Measurements from ENCODE around the gene TENT4B.
"Not testable (repeated sequence)": the region's sequence is repeated elsewhere in the genome, so short reads cannot be mapped to it uniquely, and the experiment has no call there.

TENT4B gene

DNA sequence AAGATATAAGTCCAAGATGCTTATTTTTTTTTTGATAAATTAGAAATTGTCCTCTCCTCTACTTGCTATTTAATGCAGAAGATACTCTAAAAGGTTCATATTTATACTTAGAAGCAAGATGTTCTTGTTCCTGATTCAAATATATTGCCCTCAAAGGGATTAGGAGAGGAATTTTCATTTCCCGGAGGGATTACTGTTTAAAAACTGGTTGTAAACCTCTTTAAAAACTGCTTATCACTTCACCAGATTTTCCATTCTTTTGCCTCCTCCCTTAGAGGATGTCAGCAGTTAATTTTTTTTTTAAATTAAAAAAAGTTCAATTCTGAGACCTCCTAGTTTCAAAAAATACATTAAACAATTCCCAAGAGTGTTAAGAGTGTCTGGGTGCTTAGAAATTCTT, 2.8 kb downstream of the TENT4B start:
- no peak overlapping the region for H3K27ac ChIP-seq (ENCODE audit: low read depth, low read length)
- no peaks in the 10 kb centered on the region for H3K9me3 ChIP-seq (ENCODE audit: insufficient read depth, low read depth, low read length)
- H3K27me3 ChIP-seq (ENCODE audit: insufficient read depth, low read length), result peaks cover 6% of the 10 kb centered on the region; the same call in 1 of the 2 replicates
- no peaks in the 10 kb centered on the region for H3K36me3 ChIP-seq (ENCODE audit: insufficient read depth, low read length)
- no CpG with 5 or more reads among the region's 1 CpG for WGBS
- H3K9ac ChIP-seq (ENCODE audit: low read depth, low read length), result no peak overlapping the region
- H3K4me3 ChIP-seq (ENCODE audit: low read length), result peak overlapping the region; percentile 79
- H3K4me1 ChIP-seq (ENCODE audit: insufficient read depth, low read length), result peaks cover 14% of the 10 kb centered on the region

DNA sequence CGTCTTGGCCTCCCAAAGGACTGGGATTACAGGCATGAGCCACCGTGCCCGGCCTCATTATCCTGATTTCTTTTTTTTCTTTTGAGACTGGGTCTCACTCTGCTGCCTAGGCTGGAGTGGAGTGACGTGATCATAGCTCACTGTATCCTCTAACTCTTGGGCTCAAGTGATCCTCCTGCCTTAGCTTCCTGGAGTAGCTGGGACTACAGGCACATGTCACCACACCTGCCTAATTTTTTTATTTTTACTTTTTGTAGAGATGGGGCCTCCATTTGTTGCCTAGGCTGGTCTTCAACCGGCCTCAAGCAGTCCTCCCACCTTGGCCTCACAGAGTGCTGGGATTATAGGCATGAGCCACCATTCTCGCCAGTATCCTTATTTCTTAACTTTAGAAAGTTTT, 3.5 kb downstream of the TENT4B start:
- Histone ChIP-seq H3K9ac (ENCODE audit: low read depth, low read length) (no peak overlapping the region), H3K27ac (ENCODE audit: low read depth, low read length) (no peak overlapping the region)

DNA sequence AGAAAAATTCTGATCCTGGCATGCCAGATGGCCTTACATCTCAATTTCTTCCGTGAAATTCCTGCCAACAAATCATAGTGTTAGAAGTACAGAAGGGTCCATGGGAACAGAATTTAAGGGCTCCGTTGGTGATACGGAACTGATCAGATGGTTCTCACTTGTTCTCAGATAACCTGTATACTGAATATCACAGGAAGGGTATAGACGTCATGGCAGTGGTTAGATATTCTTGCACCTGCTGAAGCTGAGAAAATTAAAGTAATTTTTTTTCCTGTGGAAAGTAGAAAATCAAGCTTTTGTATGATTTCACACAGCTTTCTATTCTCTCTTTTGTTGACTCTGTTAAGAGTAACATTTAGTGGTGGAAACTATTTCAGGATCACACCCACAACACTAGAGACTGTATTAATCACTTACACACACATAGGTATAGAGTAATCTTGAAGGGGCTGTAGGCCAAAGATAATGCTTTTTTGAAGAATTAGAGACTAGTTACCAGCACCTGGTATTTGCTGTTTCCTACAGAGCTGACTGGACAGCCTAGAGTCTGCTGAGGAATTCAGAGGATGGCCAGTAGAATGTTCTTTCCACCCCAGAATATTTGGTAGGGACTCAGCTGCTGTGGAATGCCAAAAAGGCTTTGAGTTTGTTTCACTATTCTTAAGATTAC, 7.5 kb downstream of the TENT4B start:
- no peak overlapping the region for H3K27ac ChIP-seq (ENCODE audit: low read depth, low read length)
- 92% methylated on average over 4 of the region's 4 CpGs for whole genome bisulfite sequencing
- no peaks in the 10 kb centered on the region for H3K36me3 ChIP-seq (ENCODE audit: insufficient read depth, low read length)
- no peaks in the 10 kb centered on the region for H3K9me3 ChIP-seq (ENCODE audit: insufficient read depth, low read depth, low read length)
- H3K4me1 ChIP-seq (ENCODE audit: insufficient read depth, low read length), result peaks cover 3% of the 10 kb centered on the region
- no peak overlapping the region for H3K9ac ChIP-seq (ENCODE audit: low read depth, low read length)
- H3K27me3 ChIP-seq (ENCODE audit: insufficient read depth, low read length), result no peaks in the 10 kb centered on the region
- no peak overlapping the region for H3K4me3 ChIP-seq (ENCODE audit: low read length)

More for the DNA sequence above, 3.5 kb downstream of the TENT4B start:
- no peaks in the 10 kb centered on the region for H3K9me3 ChIP-seq (ENCODE audit: insufficient read depth, low read depth, low read length)
- no peak overlapping the region for H3K4me3 ChIP-seq (ENCODE audit: low read length)
- no peaks in the 10 kb centered on the region for H3K36me3 ChIP-seq (ENCODE audit: insufficient read depth, low read length)
- 94% methylated on average over 5 of the region's 6 CpGs for WGBS
- peaks cover 3% of the 10 kb centered on the region; the same call in 1 of the 2 replicates for H3K27me3 ChIP-seq (ENCODE audit: insufficient read depth, low read length)
- peaks cover 14% of the 10 kb centered on the region for H3K4me1 ChIP-seq (ENCODE audit: insufficient read depth, low read length)

DNA sequence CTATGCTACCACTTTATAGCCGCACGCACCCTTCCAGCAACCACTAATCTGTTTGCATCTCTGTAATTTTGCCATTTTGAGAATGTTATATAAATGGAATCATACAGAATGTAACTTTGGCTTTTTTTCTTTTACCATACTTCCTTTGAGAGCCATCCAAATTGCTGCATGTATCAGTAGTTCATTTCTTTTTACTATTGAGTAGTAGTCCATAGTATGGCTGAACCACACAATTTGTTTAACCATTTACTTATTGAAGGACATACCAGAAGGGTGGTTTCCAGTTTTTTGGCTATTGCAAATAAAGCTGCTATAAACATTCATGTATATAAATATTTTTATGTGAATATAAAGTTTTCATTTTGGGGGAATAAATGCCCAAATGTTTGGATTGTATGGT, 8.8 kb downstream of the TENT4B start:
- Histone ChIP-seq H3K27ac (ENCODE audit: low read depth, low read length) (no peak overlapping the region), H3K4me3 (ENCODE audit: low read length) (no peak overlapping the region), H3K36me3 (ENCODE audit: insufficient read depth, low read length) (no peaks in the 10 kb centered on the region), H3K27me3 (ENCODE audit: insufficient read depth, low read length) (no peaks in the 10 kb centered on the region), H3K4me1 (ENCODE audit: insufficient read depth, low read length) (0 out of 2 replicates have a peak, but pooled peaks cover 3% of the 10 kb centered on the region), H3K9ac (ENCODE audit: low read depth, low read length) (no peak overlapping the region), H3K9me3 (ENCODE audit: insufficient read depth, low read depth, low read length) (no peaks in the 10 kb centered on the region)
- 100% methylated on average over 2 of the region's 2 CpGs for WGBS

DNA sequence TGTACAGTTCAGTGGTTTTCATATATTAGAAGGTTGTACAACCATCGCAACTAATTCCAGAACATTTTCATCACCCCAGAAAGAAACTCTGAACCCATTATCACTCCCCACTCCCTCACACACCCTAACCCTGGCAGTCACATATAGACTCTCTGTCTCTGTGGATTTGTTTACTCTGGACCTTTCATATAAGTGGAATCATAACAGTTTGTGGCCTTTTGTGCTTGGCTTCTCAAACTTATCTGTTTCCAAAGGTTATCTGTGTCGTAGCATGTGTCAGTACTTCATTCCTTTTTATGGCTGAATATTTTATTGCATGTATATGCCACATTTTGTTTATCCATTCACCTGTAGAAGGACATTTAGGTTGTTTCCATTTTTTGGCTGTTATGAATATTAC, 12.4 kb downstream of the TENT4B start:
- Histone ChIP-seq H3K27ac (ENCODE audit: low read depth, low read length) (no peak overlapping the region), H3K4me3 (ENCODE audit: low read length) (no peak overlapping the region), H3K9me3 (ENCODE audit: insufficient read depth, low read depth, low read length) (no peaks in the 10 kb centered on the region), H3K27me3 (ENCODE audit: insufficient read depth, low read length) (no peaks in the 10 kb centered on the region), H3K4me1 (ENCODE audit: insufficient read depth, low read length) (0 out of 2 replicates have a peak, but pooled peaks cover 5% of the 10 kb centered on the region), H3K9ac (ENCODE audit: low read depth, low read length) (no peak overlapping the region), H3K36me3 (ENCODE audit: insufficient read depth, low read length) (no peaks in the 10 kb centered on the region)
- WGBS, result 100% methylated on average over 2 of the region's 2 CpGs

DNA sequence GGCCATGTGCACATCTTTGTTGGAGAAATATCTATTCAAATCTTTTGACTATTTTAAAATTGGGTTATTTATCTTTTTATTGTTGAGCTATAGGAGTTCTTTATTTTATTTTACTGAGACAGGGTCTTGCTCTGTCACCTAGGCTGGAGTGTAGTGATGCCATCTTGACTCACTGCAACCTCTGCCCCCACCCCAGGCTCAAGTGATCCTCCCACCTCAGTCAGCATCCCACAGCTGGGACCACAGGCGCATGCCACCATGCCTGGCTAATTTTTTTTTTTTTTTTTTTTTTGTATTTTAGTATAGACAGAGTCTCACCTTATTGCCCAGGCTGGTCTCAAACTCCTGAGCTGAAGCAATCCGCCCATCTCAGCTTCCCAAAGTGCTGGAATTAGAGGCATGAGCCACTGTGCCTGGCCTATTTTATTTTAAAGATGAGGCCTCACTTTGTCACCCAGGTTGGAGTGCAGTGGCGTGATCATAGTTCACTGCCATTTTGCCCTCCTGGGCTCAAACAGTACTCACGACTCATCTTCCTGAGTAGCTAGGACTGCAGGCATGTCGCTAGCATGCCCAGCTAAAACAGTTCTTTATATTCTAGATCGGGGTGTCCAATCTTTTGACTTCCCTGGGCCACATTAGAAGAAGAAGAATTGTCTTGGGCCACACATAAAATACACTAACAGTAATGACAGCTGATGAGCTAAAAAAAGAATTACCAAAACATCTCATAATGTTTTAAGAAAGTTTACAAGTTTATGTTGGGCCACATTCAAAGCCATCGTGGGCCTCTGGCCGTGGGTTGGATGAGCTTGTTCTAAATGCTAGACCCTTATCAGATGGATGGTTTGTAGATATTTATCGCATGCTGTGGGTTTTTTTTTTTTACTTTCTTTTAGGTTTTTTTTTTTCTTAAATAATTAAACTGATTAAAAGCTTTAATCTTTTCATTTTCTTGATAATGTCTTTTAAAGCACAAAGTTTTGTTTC, 13.7 kb downstream of the TENT4B start:
- no peaks in the 10 kb centered on the region for H3K9me3 ChIP-seq (ENCODE audit: insufficient read depth, low read depth, low read length)
- H3K4me3 ChIP-seq (ENCODE audit: low read length), result no peak overlapping the region
- 0 out of 2 replicates have a peak, but pooled peaks cover 5% of the 10 kb centered on the region for H3K4me1 ChIP-seq (ENCODE audit: insufficient read depth, low read length)
- H3K27ac ChIP-seq (ENCODE audit: low read depth, low read length), result peak overlapping the region; percentile 30; the same call in 1 of the 2 replicates
- no peaks in the 10 kb centered on the region for H3K36me3 ChIP-seq (ENCODE audit: insufficient read depth, low read length)
- WGBS, result 90% methylated on average over 7 of the region's 9 CpGs
- no peak overlapping the region for H3K9ac ChIP-seq (ENCODE audit: low read depth, low read length)
- no peaks in the 10 kb centered on the region for H3K27me3 ChIP-seq (ENCODE audit: insufficient read depth, low read length)

DNA sequence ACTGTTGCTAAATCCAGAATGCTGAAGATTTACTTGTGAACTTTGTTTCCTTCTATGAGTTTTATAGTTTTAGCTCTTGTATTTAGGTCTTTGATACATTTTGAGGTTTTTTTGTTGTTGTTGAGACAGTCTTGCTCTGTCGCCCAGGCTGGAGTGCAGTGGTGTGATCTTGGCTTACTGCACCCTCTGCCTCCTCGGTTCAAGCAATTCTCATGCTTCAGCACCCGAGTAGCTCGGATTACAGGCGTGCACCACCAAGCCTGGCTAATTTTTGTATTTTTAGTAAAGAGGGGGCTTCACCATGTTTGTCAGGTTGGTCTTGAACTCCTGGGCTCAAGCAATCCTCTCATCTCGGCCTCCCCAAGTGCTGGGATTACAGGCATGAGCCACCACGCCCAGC, 14.4 kb downstream of the TENT4B start:
- Histone ChIP-seq H3K27me3 (ENCODE audit: insufficient read depth, low read length) (no peaks in the 10 kb centered on the region), H3K4me1 (ENCODE audit: insufficient read depth, low read length) (0 out of 2 replicates have a peak, but pooled peaks cover 5% of the 10 kb centered on the region), H3K27ac (ENCODE audit: low read depth, low read length) (no peak overlapping the region), H3K9ac (ENCODE audit: low read depth, low read length) (no peak overlapping the region), H3K4me3 (ENCODE audit: low read length) (no peak overlapping the region), H3K9me3 (ENCODE audit: insufficient read depth, low read depth, low read length) (no peaks in the 10 kb centered on the region), H3K36me3 (ENCODE audit: insufficient read depth, low read length) (no peaks in the 10 kb centered on the region)
- 96% methylated on average over 7 of the region's 7 CpGs for WGBS

DNA sequence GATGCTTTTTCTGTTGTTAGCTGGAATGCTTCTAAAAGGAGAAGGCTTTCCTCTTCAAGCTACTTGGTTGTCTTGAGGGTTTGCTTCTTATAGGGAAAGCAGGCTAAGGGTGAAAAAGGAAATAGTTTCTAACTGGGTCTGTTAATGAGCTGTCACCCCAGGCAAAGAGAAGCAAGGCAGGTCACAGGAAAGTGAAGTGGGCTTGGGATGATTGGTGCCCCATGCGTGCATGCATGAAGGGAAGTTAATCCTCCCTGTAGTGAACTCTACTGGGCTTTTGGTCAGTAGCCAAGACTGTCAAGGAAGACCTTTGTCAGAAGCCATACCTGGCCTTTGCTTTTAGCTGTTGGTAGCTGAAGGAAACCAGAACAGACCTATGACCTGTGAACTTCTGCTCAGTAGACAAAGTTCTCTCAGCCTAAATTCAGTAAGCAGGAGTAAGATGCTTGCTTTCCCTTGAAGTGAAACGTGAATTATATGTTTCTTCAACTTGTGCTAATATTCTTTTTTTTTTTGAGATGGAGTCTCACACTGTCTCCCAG, 16.5 kb downstream of the TENT4B start:
- Histone ChIP-seq H3K36me3 (ENCODE audit: insufficient read depth, low read length) (no peaks in the 10 kb centered on the region), H3K9ac (ENCODE audit: low read depth, low read length) (no peak overlapping the region), H3K4me1 (ENCODE audit: insufficient read depth, low read length) (0 out of 2 replicates have a peak, but pooled peaks cover 5% of the 10 kb centered on the region), H3K27me3 (ENCODE audit: insufficient read depth, low read length) (no peaks in the 10 kb centered on the region), H3K4me3 (ENCODE audit: low read length) (no peak overlapping the region), H3K27ac (ENCODE audit: low read depth, low read length) (no peak overlapping the region), H3K9me3 (ENCODE audit: insufficient read depth, low read depth, low read length) (no peaks in the 10 kb centered on the region)
- 84% methylated on average over 2 of the region's 2 CpGs for WGBS

DNA sequence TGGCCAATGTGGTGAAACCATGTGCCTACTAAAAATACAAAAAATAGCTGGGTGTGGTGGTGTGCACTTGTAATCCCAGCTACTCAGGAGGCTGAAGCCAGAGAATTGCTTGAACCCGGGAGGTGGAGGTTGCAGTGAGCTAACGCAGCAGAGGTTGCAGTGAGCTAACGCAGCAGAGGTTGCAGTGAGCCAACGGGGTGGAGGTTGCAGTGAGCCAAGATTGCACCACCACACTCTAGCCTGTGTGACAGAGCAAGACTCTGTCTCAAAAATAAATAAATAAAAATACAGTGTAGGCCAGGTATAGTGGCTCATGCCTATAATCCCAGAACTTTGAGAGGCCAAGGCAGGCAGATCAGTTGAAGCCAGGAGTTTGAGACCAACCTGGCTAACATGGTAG, 18.7 kb downstream of the TENT4B start:
- not testable (repeated sequence) for H3K36me3 ChIP-seq (ENCODE audit: insufficient read depth, low read length); H3K9ac ChIP-seq (ENCODE audit: low read depth, low read length); H3K27ac ChIP-seq (ENCODE audit: low read depth, low read length); H3K4me1 ChIP-seq (ENCODE audit: insufficient read depth, low read length); H3K9me3 ChIP-seq (ENCODE audit: insufficient read depth, low read depth, low read length); H3K27me3 ChIP-seq (ENCODE audit: insufficient read depth, low read length); H3K4me3 ChIP-seq (ENCODE audit: low read length)
- WGBS, result 99% methylated on average over 4 of the region's 4 CpGs

DNA sequence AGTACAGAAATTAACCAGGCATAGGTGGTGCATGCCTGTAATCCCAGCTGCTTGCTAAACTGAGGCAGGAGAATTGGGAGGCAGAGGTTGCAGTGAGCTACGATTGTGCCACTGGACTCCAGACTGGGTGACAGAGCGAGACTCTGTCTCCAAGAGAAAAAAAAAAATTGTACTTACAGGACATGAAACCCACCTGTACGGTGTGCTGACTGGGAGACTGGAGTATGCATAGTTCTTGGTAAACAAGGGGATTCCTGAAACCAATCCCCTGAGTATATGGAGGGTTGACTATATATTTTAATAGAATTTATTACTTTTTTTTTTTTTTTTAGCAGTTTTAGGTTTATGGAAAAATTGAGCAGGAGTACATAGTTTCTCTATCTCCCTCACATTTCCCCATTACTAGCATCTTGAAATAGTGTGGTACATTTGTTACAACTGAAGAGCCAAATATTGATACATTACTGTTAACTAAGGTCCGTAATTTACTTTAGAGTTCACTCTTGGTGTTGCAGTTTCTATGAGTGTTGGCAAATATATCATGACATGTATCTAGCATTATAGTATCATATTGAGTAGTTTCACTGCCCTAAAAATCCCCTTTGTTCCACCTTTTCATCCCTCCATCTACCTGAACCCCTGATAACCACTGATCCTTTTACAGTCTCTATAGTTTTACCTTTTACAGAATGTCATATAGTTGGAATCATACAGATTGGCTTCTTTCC, 19.3 kb downstream of the TENT4B start:
- Histone ChIP-seq H3K27ac (ENCODE audit: low read depth, low read length) (no peak overlapping the region), H3K27me3 (ENCODE audit: insufficient read depth, low read length) (no peaks in the 10 kb centered on the region), H3K36me3 (ENCODE audit: insufficient read depth, low read length) (no peaks in the 10 kb centered on the region), H3K9me3 (ENCODE audit: insufficient read depth, low read depth, low read length) (no peaks in the 10 kb centered on the region), H3K4me3 (ENCODE audit: low read length) (no peak overlapping the region), H3K4me1 (ENCODE audit: insufficient read depth, low read length) (no peaks in the 10 kb centered on the region), H3K9ac (ENCODE audit: low read depth, low read length) (no peak overlapping the region)
- 62% methylated on average over 3 of the region's 4 CpGs for WGBS

Data from HUES64 (cell line).